ENCODE measurements around the gene APOBEC3A.
"Not testable (repeated sequence)": the region's sequence is repeated elsewhere in the genome, so short reads cannot be mapped to it uniquely, and the experiment has no call there.

Gene APOBEC3A

DNA sequence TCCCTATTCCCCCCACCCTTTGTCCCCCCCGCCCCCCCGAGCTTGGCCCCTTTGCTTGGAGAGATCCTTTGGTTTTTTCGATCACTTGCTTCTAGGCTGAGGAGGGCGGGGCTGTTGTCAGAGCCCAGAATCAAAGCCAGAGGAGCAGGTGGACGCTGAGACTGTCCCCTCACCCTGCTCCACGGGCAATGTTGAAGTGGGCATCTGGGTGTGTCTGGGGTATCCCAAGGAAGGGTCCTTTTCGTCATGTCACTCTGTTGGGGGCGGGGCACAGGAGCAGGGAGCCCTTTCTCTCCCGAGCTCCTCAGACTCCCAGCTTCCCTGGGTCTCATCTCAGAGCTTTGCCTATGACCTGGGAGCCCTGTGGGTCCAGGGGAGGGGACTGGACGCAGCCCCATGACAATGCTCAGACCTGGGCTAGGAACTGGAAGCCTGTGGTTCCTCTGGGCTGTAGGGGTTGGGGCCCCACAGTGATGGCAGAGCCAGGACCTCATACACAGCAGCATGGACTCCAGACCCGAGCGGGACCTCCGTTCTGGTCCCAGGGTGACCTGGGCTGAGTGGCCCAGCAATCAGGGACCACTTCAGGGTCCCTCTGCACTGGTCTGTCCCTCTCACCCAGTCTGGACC lies 2.9 kb upstream of the APOBEC3A start:
- CTCF ChIA-PET: interaction anchor here (1.5 kb wide), 1 partner anchor 186 kb away, joined by 3 read pairs; no protein-coding TSS in a partner anchor
- TF ChIP-seq, protein P1, sequence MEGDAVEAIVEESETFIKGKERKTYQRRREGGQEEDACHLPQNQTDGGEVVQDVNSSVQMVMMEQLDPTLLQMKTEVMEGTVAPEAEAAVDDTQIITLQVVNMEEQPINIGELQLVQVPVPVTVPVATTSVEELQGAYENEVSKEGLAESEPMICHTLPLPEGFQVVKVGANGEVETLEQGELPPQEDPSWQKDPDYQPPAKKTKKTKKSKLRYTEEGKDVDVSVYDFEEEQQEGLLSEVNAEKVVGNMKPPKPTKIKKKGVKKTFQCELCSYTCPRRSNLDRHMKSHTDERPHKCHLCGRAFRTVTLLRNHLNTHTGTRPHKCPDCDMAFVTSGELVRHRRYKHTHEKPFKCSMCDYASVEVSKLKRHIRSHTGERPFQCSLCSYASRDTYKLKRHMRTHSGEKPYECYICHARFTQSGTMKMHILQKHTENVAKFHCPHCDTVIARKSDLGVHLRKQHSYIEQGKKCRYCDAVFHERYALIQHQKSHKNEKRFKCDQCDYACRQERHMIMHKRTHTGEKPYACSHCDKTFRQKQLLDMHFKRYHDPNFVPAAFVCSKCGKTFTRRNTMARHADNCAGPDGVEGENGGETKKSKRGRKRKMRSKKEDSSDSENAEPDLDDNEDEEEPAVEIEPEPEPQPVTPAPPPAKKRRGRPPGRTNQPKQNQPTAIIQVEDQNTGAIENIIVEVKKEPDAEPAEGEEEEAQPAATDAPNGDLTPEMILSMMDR (IDR thresholded peaks at IDR 0.05; ENCODE audit: insufficient read depth, low read length, missing control alignments): no peak
- H3K4me3 ChIP-seq (ENCODE audit: low read depth, low read length): no peak overlapping the region
- DNase-seq (ENCODE audit: low read depth, low spot score): no peak
- POLR2A ChIA-PET: no interaction called here

DNA sequence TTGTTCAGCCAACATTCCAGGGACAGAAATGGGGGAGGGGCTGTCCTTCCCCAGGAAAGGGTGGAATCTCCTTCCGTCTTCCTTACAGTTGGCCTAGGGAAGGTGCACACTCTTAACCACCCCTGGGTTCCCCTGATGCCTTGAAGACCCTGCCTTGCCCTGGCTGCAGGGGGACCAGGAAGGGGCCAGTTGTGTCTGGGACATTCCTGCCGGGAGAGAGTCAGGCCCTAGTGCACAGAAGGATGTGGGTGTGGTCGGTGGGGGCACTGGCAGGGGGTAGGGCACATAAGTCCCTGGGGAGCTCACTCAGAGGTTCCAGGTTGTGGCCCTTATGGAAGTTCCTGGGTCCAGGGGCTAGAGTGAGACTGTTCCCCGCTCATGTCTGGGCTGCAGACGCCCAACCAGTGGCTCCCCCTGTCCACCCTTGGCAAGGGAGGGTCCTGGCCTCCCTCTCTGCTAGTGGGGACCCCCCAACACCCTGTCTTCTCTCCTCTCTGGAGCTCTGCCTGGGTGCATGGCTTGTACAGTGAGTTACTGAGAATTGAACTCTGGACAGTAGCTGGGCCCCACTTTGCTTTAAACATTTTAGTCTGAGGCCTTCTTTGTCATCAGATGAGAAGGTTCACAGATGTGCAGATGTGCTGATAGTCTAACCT lies 2.0 kb upstream of the APOBEC3A start:
- no peak overlapping the region for H3K4me3 ChIP-seq (ENCODE audit: low read depth, low read length)
- no peak for DNase-seq (ENCODE audit: low read depth, low spot score)
- POLR2A ChIA-PET: no interaction called here
- TF ChIP-seq, protein P1 (IDR thresholded peaks at IDR 0.05; ENCODE audit: insufficient read depth, low read length, missing control alignments): no peak
- CTCF ChIA-PET: interaction anchor here (0.8 kb wide), 1 partner anchor 18 kb away, joined by 3 read pairs; no protein-coding TSS in a partner anchor

DNA sequence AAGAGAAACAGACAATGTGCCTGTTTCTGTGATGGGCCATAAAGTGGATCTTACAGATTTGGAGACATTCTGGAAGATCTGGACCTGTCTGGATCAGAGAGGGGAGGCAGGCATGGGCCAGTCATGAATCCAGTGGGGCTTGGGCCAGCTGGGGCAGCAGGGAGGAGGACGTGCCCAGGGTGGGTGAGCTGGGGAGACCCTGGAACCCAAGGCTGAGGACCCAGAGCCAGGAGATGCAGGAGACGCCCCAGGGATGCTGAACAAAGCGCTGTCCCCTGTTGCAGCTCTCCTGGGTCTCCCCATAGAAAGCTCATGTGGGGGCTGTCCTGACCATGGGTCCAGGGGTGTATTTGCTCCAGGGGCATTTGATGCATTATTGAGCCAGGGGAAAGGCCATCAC lies 1.5 kb upstream of the APOBEC3A start:
- no peak overlapping the region for H3K4me3 ChIP-seq (ENCODE audit: low read depth, low read length)
- CTCF ChIA-PET: no interaction called here
- TF ChIP-seq, protein P1 (IDR thresholded peaks at IDR 0.05; ENCODE audit: insufficient read depth, low read length, missing control alignments): no peak
- no peak for DNase-seq (ENCODE audit: low read depth, low spot score)
- POLR2A ChIA-PET: no interaction called here

DNA sequence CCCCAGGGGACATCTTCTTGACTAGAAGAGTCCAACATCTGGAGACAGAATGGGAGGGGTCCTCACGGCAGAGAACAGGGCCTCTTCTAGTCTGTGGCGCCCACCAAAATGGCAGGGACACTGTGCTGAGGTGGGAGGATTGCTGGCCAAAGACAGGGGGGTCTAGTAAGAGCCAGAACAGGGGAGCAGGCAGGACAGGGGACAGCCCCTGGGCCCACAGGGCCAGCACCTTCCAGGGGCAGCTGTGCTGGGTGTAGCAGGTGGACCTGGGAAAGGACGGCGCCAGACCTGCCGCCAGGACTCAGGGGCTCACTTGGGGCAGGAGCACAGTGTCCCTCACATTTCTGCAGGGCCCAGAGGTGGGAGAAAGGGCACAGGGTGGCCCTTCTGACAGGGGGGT lies 858 bp upstream of the APOBEC3A start:
- TF ChIP-seq, protein P1 (IDR thresholded peaks at IDR 0.05; ENCODE audit: insufficient read depth, low read length, missing control alignments): no peak
- H3K4me3 ChIP-seq (ENCODE audit: low read depth, low read length): no peak overlapping the region
- CTCF ChIA-PET: no interaction called here
- POLR2A ChIA-PET: no interaction called here
- no peak for DNase-seq (ENCODE audit: low read depth, low spot score)

DNA sequence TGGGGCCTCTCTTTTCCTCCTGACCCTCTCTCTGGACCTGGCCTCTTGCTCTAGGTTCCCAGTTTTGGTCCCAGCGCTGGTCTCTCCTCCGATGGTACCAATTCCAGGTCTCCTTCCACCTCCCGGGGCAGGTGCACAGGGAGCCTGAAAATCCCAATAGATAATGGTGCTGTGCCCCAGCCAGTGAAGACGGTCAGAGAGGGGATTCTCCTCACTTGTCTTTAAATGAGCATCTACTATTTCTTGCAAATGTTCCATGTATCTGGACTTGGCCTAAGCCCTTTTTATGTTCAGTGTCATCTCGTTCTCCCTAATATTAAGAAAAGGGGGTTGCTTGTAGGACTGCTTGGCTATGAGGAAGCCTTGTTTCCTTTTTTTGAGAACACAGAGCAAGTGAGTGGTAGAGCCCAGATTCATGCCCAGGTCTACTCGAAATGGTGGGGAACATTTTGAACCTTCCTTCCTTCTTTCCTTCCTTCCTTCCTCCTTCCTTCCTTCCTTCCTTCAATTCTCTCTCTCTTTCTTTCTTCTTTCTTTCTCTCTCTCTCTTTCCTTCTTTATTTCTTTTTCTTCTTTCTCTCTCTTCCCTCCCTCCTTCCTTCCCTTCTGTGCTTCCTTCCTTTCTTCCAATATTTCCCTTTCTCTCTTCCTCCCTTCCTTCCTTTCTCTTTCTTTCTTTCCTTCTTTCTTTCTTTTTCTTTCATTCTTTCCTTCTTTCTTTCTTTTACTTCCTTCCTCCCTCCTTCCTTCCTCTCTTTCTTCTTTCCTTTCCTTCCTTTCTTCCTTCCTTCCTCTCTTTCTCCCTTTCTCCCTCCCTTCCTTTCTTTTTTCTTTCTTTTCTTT lies 620 bp downstream of the APOBEC3A start:
- POLR2A ChIA-PET: no interaction called here
- CTCF ChIA-PET: no interaction called here
- no peak for DNase-seq (ENCODE audit: low read depth, low spot score)
- no peak overlapping the region for H3K4me3 ChIP-seq (ENCODE audit: low read depth, low read length)
- TF ChIP-seq, protein P1 (IDR thresholded peaks at IDR 0.05; ENCODE audit: insufficient read depth, low read length, missing control alignments): no peak

DNA sequence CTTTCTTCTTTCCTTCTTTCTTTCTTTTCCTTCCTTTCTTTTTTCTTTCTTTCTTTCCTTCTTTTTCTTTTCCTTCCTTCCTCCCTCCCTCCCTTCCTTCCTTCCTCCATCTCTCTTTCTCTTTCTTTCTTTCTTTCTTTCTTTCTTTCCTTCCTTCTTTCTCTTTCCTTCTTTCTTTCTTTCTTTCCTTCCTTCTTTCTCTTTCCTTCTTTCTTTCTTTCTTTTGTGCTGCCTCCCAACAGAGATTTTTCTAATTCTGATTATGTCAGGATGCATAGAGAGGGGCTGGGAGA lies 1.2 kb downstream of the APOBEC3A start:
- POLR2A ChIA-PET; CTCF ChIA-PET; H3K4me3 ChIP-seq (ENCODE audit: low read depth, low read length); DNase-seq (ENCODE audit: low read depth, low spot score): not testable (repeated sequence)

Data from AG04449 (cell line).